Motor neuron (in vitro differentiated cells): Measurements from ENCODE around the gene SCAF4. TPM values are rescaled to one million over a fixed set of nuclear protein-coding genes. Genes with fewer than 3 reads are reported as not detected.

Experiments used
- ATAC-seq, 8 experiments: fragments of 200-7000 bp; cut with Tn5 transposase; replicated peaks in 6 of 8; 2 replicates each; pipeline ENCODE4 v1.8.0; 2021; ENCODE audit warnings: mild to moderate bottlenecking in 8 of 8, moderate library complexity in 8 of 8
- H3K27ac ChIP-seq, 2 donors: fragments of 250-450 bp; sonication (Bioruptor Pico); 2 replicates each; pipeline ENCODE4 v1.9.0; 2021; ENCODE audit warnings: antibody characterized with exemption in 2 of 2, mild to moderate bottlenecking in 2 of 2, moderate library complexity in 1 of 2
- H3K4me1 ChIP-seq, 2 donors: fragments of 250-450 bp; sonication (Bioruptor Pico); replicated peaks in 1 of 2; 2 replicates each; pipeline ENCODE4 v1.6.1; 2021; ENCODE audit warnings: antibody characterized with exemption in 2 of 2, mild to moderate bottlenecking in 2 of 2, moderate library complexity in 1 of 2
- H3K4me3 ChIP-seq, 5 donors: fragments of 250-450 bp; sonication (Bioruptor Pico); 2 replicates each; pipeline ENCODE4 v1.9.0; 2021; ENCODE audit warnings: antibody characterized with exemption in 5 of 5, mild to moderate bottlenecking in 5 of 5, moderate library complexity in 4 of 5
- WGBS, 10 experiments: fragments of 450-650 bp; shearing (Covaris generic); methylation state at CpG; one replicate each; pipeline ENCODE4 v1.0.0; 2022; 5-methylcytosine and 5-hydroxymethylcytosine counted together
- in situ Hi-C, 9 experiments: fragments of 400-800 bp; cut with MboI; loops; one replicate each; pipeline ENCODE4 v1.15.0; 2021; ENCODE audit warnings: low sequenced_read_pairs in 9 of 9, low pct_unique_long_range_greater_than_20kb in 2 of 9; ENCODE audit not compliant: unreplicated experiment in 9 of 9
- total RNA-seq, 8 experiments: library from RNA; unstranded; fragments of 300-600 nt; gene quantifications; 2 replicates each; pipeline versions ENCODE4 v1.2.3 to v1.2.4, GENCODE V29; 2022

SCAF4 gene
- total RNA-seq, 8 experiments from 2014 or later, result 6.9 to 40.3 (median 15.5) TPM

DNA sequence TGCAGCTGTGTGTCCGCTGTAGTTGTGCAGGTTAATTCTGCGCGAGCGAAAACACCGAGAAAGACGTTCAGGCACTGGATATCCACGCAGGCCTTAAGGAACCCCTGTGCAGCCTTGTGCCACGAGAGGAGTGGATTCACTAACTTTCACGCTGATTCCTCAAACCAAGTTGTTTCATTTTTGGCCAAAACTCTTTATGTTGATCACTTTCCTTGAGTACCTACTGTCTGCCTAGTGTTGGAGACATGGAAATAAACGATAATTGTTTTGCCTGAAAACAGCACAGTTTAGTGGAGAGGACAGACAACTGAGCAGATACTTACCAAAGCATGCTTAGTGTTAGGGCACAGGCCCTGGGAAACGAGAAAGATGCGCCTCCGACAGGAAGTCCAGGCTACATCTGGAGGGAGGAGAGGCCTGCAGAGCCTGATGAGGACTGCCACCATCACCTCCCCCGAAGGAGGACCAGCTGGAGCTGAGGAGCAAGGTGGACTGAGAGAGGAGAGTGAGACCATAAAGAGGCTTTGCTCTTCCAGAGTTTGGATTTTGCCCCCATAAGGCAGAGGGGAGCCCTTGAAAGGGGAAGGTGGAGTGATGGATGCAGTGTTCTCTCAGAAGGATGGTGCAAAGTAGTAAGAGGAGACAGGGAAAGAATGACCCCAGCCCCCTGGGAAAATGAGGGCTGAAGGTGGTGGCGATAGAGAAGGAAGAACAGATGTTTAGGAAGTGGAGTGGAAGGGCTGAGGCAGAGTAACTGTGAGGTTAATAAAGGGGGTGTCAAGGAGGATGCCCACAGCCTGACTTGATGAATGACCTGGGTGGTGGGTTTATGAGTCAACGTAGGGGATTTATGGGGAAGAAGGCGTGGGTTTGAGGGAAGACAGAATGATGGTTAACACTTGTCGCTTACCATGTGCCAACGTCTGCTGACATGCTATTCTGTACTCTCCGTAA, 956 bp upstream of the SCAF4 start:
- ATAC-seq, result peak in 1 of 8 experiments; percentile 1
- Histone ChIP-seq H3K27ac (peak overlapping the region; percentile 86 to 92), H3K4me3 (peak overlapping the region; percentile 66 to 97 (median 90)), H3K4me1 (peaks cover 18 to 33% of the 10 kb centered on the region in 2 donors)
- in situ Hi-C loops, result no loop called here
- WGBS, 10 experiments, result 0 to 36% (median 20%) methylated on average over 1 to 12 of the region's 20 CpGs; no CpG with 5 or more reads in 1 of the 10 experiments

DNA sequence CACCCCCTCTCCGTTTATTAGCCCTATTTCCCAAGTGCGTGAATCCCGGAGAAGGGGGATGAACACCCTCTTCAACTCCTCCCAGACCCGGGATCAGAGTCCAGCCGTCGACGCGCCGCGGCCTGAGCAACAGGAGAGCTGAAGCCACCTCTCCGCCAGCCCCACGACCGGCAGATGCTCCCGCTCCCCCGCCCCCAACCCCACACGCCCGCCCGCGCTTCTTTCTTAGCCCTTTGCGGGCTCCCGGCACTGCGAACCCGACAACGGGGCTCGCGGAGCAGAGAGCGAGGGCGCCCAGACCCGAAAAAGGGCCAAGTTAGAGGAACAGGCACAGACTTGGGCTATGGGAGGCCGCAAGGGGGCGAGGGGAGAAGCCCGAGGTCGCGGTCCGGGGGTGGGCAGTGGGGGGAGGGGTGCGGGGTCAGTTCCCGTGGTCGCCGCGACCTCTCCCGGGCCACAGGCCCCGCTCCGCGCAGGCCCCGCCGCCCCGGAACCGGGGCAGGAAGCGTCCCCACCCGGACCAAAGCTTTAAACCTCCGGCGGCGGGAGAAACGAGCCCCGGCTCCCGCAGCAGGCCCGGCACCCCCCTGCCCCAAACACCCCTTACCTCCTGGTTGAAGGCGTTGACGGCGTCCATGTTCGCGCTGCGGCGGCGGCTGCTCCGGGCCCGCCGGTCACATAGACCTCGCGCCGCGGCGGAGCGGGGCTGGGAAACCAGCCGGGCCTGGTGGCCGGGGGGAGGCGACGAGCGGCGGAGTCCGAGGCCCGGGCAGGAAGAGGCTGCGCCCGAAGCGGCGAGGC, 662 bp downstream of the SCAF4 start:
- peak overlapping the region; percentile 66 to 97 (median 90) for H3K4me3 ChIP-seq
- peak; percentile 8 to 36 (median 26) for ATAC-seq
- H3K27ac ChIP-seq, result peak overlapping the region; percentile 86 to 92
- 5% methylated on average over 8 of the region's 86 CpGs; no CpG with 5 or more reads in 9 of the 10 experiments for WGBS, 10 experiments
- peaks cover 18 to 33% of the 10 kb centered on the region in 2 donors for H3K4me1 ChIP-seq
- in situ Hi-C loops, result no loop called here

GRCh38 chr21:31730712-31731055, 1.2 kb downstream of the SCAF4 start:
- WGBS, 10 experiments, result 0 to 10% (median 0%) methylated on average over 1 to 12 of the region's 14 CpGs; no CpG with 5 or more reads in 1 of the 10 experiments
- in situ Hi-C loops, result no loop called here
- H3K4me3 ChIP-seq, result peak overlapping the region; percentile 66 to 97 (median 90)
- H3K27ac ChIP-seq, result peak overlapping the region; percentile 86 to 92
- ATAC-seq, result peak in 3 of 8 experiments; percentile 5 to 12 (median 5)
- H3K4me1 ChIP-seq, result peaks cover 18 to 33% of the 10 kb centered on the region in 2 donors

DNA sequence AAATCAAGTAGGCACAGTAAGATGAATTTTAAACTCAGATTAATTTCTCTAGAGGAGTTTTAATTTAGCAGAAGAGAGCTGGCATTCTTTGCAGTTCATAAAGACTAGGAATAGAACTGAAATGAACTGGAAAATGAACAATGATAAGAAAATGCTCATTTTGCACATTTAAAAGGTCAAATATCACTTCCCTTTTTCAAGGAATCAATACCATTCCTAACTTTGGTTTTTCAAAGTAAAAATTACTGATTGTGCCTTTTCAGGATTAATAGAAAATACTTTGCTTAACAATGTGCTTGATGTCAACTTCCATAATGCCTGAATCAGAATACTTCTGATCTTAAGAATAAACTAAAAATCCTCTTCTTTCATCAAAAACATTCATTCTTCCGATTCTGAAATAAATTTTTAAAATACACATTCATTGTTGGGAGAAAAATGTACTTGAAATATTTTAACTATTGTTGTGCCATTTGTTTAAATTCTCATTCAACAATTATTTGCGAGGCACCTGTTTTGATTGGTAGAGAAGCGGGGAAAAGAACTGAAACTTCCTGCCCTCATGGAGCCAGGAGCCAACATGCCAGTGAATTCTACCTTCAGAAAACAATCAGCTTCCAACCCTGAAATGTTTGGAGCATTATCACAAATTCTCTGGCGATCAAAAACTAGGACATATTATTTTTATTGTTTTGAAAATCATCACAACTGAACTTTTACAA, 2.1 kb downstream of the SCAF4 start:
- Histone ChIP-seq H3K27ac (no peak overlapping the region), H3K4me1 (peaks cover 18 to 36% of the 10 kb centered on the region in 2 donors), H3K4me3 (peak overlapping the region; percentile 66 to 97 (median 90))
- ATAC-seq, result no peak
- WGBS, 10 experiments, result 21 to 49% (median 33%) methylated on average over 1 to 4 of the region's 4 CpGs
- in situ Hi-C loops, result no loop called here

GRCh38 chr21:31728952-31729351, 3.0 kb downstream of the SCAF4 start:
- peak overlapping the region in 1 of 5 donors; percentile 81 for H3K4me3 ChIP-seq
- no peak for ATAC-seq
- no peak overlapping the region for H3K27ac ChIP-seq
- 81 to 100% (median 96%) methylated on average over 2 to 3 of the region's 3 CpGs; no CpG with 5 or more reads in 3 of the 10 experiments for WGBS, 10 experiments
- H3K4me1 ChIP-seq, result peaks cover 20 to 33% of the 10 kb centered on the region in 2 donors
- in situ Hi-C loops, result no loop called here

GRCh38 chr21:31728191-31728590, 3.7 kb downstream of the SCAF4 start:
- H3K4me1 ChIP-seq, result peaks cover 13 to 28% of the 10 kb centered on the region in 2 donors
- WGBS, 10 experiments, result 80 to 100% (median 100%) methylated on average over 1 to 2 of the region's 2 CpGs; no CpG with 5 or more reads in 3 of the 10 experiments
- H3K27ac ChIP-seq, result no peak overlapping the region
- ATAC-seq, result no peak
- H3K4me3 ChIP-seq, result no peak overlapping the region
- in situ Hi-C loops, result no loop called here

- Histone ChIP-seq H3K27ac (no peak overlapping the region), H3K4me3 (no peak overlapping the region), H3K4me1 (peaks cover 7 to 21% of the 10 kb centered on the region in 2 donors)
- no peak for ATAC-seq
- WGBS, 10 experiments, result 78 to 100% (median 94%) methylated on average over 1 to 7 of the region's 7 CpGs; no CpG with 5 or more reads in 1 of the 10 experiments
- in situ Hi-C loops, result no loop called here
Observed at GRCh38 chr21:31727181-31727580, 4.7 kb downstream of the SCAF4 start.

- in situ Hi-C loops, result no loop called here
- 90 to 100% (median 100%) methylated on average over 1 to 2 of the region's 4 CpGs; no CpG with 5 or more reads in 3 of the 10 experiments for WGBS, 10 experiments
- H3K4me3 ChIP-seq, result no peak overlapping the region
- no peak overlapping the region for H3K27ac ChIP-seq
- H3K4me1 ChIP-seq, result peaks cover 7 to 21% of the 10 kb centered on the region in 2 donors
- no peak for ATAC-seq
Observed at GRCh38 chr21:31726407-31726806, 5.5 kb downstream of the SCAF4 start.

DNA sequence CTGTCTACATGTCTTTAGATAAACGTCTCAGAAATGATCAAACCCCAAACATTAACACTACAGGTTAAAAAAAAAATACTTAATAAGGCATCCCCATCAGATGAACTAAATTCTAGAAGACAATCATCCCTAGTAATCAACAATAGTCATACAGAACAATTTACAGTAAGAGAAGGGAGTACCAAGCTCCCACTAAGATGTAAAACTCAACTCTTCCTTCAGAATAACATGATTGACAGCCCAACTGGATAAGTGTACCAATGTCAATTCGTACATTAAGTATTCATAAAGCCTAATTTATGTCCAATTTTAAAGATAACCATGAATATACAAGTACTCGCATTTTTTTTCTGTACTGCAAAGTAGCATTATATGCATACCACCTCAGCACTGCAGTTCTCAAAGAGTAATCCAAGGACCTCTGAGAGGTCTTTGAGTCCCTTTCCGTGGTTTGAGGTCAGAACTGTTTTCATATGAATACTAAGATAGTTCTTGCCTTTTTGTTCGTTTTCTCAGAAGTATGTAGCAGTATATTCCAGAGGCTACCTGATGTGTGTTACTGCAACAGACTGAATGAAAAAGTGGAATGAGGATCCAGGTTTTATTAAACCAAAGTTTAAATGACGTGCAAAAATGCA, 6.6 kb downstream of the SCAF4 start:
- 45 to 100% (median 86%) methylated on average over 1 to 6 of the region's 6 CpGs for WGBS, 10 experiments
- in situ Hi-C loops, result no loop called here
- H3K4me1 ChIP-seq, result peaks cover 7 to 20% of the 10 kb centered on the region in 2 donors
- no peak overlapping the region for H3K27ac ChIP-seq
- no peak for ATAC-seq
- no peak overlapping the region for H3K4me3 ChIP-seq

GRCh38 chr21:31724552-31724951, 7.4 kb downstream of the SCAF4 start:
- Histone ChIP-seq H3K4me3 (no peak overlapping the region), H3K4me1 (peaks cover 7 to 12% of the 10 kb centered on the region in 2 donors), H3K27ac (no peak overlapping the region)
- WGBS, 10 experiments, result 74 to 100% (median 92%) methylated on average over 1 to 4 of the region's 4 CpGs
- in situ Hi-C loops, result no loop called here
- no peak for ATAC-seq

DNA sequence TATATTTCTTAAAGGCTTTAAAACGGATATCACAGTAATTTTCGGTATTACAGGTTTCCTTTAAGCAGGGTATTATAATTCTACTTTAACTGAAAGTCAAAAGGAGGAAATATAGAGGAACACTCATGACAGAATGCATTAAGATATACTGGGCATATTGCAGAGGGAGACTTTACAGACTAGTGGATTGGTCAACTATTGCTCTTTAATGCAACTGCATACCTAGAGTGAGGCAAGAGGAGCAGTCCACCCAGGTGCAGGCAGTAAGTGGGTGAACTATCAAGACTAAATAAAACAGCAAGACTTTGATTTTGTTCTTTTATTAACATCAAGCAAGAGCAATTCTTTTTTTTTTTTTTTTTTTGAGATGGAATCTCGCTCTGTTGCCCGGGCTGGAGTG, 10.5 kb downstream of the SCAF4 start:
- WGBS, 10 experiments, result 55 to 100% (median 96%) methylated on average over 1 to 4 of the region's 4 CpGs
- H3K4me3 ChIP-seq, result no peak overlapping the region
- no peak for ATAC-seq
- in situ Hi-C loops, result no loop called here
- H3K27ac ChIP-seq, result no peak overlapping the region
- H3K4me1 ChIP-seq, result peaks cover 2 to 5% of the 10 kb centered on the region in 2 donors

- no peak for ATAC-seq
- no peak overlapping the region for H3K27ac ChIP-seq
- H3K4me1 ChIP-seq, result peaks cover 2 to 5% of the 10 kb centered on the region in 2 donors
- no peak overlapping the region for H3K4me3 ChIP-seq
- in situ Hi-C loops, result no loop called here
- 67 to 100% (median 100%) methylated on average over 1 to 3 of the region's 3 CpGs; no CpG with 5 or more reads in 3 of the 10 experiments for WGBS, 10 experiments
Observed at GRCh38 chr21:31720739-31721138, 11.2 kb downstream of the SCAF4 start.
